Measurements from ENCODE around the gene SGK2.

Gene SGK2

GRCh38 chr20:43535370-43536004 lies 23.3 kb upstream of the SGK2 start:
- no peak overlapping the region for H3K4me3 ChIP-seq (ENCODE audit: low read depth, low read length)
- no peak for TF ChIP-seq CTCF (IDR thresholded peaks at IDR 0.05; ENCODE audit: low read depth, low read length)

GRCh38 chr20:43536041-43536816 lies 22.6 kb upstream of the SGK2 start:
- no peak for TF ChIP-seq CTCF (IDR thresholded peaks at IDR 0.05; ENCODE audit: low read depth, low read length)
- H3K4me3 ChIP-seq (ENCODE audit: low read depth, low read length) = no peak overlapping the region

- no peak for TF ChIP-seq CTCF (IDR thresholded peaks at IDR 0.05; ENCODE audit: low read depth, low read length)
- no peak overlapping the region for H3K4me3 ChIP-seq (ENCODE audit: low read depth, low read length)
Measured at GRCh38 chr20:43536817-43537440, 21.9 kb upstream of the SGK2 start.

GRCh38 chr20:43537921-43538877 lies 20.6 kb upstream of the SGK2 start:
- peak; percentile 85 for TF ChIP-seq CTCF (IDR thresholded peaks at IDR 0.05; ENCODE audit: low read depth, low read length)

GRCh38 chr20:43538878-43539700 lies 19.7 kb upstream of the SGK2 start:
- no peak for TF ChIP-seq CTCF (IDR thresholded peaks at IDR 0.05; ENCODE audit: low read depth, low read length)

More at GRCh38 chr20:43537921-43538877, 20.6 kb upstream of the SGK2 start:
- no peak overlapping the region for H3K4me3 ChIP-seq (ENCODE audit: low read depth, low read length)

GRCh38 chr20:43539975-43540672 lies 18.7 kb upstream of the SGK2 start:
- H3K4me3 ChIP-seq (ENCODE audit: low read depth, low read length) = no peak overlapping the region
- TF ChIP-seq CTCF (IDR thresholded peaks at IDR 0.05; ENCODE audit: low read depth, low read length) = no peak

More at GRCh38 chr20:43538878-43539700, 19.7 kb upstream of the SGK2 start:
- H3K4me3 ChIP-seq (ENCODE audit: low read depth, low read length) = no peak overlapping the region
